ENCODE results near the gene NISCH.

The NISCH gene

DNA sequence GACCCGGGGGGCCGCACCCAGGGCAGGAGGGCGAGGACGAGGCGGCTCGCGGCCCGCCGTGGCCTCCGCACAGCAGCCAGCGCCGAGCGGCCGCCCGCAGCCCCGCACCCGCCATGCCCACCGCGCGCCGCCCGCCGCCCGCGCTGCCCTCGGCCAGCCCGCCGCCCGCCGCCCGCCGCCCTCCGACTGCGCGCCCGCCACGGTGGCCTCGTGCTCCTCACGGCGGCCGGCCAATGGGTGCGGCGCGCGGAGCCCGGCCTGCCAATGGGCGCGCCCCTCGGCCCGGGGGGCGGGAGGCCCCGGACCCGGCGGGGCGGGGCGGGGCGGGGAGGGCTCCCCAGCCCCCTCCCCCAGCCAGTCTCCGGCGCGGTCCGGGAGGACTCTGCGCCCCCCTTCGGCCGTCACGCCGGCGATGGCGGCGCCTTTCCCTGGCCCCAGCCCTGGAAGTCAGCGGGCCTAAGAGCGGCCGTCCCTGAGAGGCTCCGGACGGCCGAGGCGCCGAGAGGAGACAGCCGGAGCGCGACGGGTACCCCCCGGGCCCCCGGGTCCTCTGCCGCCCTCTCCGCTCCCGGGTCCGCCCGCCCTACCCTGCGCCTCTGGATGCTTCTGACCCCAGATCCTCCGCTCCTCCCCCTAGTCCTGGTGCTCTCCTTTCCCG, 78.3 kb downstream of the NISCH start, which contains the start of gene NT5DC2:
NT5DC2 (minus strand) TSS at position 235 of the 658 bp plus-strand sequence; CDS start at position 115, 120 bp downstream.
- intact Hi-C loops (cut with DNase I), result no loop called here
- peak in 9 of 10 donors; percentile 24 to 94 (median 59) for DNase-seq

DNA sequence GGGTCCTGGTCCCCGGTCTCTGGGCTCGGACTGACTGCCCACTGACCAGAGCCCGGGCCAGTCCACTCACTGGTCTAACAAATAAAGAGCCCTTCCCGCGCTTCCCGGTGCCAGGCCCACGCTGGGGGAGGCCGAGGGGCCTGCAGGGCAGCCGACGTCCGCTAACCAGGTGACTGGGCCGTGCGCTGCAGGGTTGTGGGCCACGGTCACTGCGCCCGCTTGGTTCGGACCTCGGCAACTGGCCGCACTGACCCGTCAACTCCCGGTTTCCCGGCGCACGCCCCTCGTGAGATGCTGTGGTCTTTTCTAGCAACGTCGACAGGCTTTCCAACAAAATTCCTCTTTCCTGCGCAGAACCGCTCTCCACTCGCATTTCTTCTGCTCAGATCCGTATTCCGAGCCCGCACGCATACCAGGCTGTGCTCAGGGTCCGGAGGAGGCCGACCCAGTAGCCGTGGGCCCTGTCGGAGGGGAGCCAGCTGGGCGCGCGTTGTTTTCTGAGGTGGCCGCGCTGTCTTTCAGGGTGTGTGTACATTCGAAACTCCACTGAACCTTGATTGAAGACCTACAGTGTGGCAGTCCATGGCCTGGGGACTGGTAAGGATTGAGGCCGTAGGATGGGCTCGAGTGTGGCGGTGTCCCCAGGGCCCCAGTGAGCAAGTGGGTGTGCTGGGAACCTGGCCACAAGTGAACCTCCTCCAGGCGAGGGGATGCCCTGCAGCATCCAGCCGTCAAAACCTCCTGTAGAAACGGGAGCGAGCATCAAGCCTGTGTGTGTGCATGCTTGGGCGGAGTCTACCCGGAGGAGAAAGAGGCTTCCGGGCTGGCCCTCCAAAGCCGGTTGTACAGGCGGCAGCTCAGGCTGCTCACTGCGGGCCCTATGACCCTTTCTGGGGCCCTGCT, 79.1 kb downstream of the NISCH start:
- intact Hi-C loops (cut with DNase I), result no loop called here
- DNase-seq, result peak in 4 of 10 donors; percentile 8 to 86 (median 71)

DNA sequence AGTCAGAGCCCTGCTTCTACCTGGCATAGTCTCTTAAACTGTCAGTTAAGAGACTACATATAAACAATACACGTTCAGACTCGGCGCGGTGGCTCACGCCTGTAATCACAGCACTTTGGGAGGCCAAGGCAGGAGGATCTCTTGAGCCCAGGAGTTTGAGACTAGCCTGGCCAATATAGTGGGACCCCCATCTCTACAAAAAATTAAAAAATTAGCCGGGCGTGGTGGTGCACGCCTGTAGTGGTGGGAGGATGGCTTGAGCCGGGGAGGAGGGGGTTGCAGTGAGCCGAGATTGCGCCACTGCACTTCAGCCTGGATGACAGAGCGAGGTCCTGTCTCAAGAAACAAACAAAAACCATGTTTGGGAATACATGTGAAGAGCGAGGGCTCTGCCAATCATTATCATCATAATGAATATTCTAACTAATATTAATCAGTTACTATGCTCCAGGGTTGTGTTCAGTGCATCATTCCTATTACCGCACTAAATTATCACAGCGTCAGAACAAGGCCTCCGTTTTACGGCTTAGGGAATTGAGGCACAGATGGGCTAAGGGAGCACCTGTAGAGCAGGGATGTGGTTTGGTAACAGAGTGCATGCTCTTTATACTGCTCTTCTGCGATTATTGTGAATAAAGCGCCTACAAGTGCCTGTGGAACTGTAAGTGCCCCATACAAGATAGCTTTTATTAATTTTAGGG, 80.2 kb downstream of the NISCH start:
- intact Hi-C loops (cut with DNase I), result loop anchor here (2.0 kb wide), 3 partner anchors 61 to 149 kb away; partner anchors contain the start of gene PBRM1
- DNase-seq, result peak in 2 of 10 donors; percentile 31 to 48

DNA sequence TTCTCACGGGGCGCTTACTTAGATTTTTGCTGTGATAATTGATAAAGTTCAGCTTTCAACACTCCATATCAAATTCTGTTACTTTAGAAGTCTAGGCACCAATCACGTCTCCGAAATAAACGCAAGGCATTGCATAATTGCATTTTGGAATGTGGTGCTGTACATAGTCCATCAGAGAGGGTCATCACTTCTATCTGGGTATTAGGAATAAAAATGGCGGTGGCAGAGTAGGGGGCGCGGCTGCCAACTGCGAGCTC, 80.6 kb downstream of the NISCH start:
- no peak for DNase-seq
- intact Hi-C loops (cut with DNase I), result loop anchor here (2.0 kb wide), 3 partner anchors 61 to 149 kb away; partner anchors contain the start of gene PBRM1

DNA sequence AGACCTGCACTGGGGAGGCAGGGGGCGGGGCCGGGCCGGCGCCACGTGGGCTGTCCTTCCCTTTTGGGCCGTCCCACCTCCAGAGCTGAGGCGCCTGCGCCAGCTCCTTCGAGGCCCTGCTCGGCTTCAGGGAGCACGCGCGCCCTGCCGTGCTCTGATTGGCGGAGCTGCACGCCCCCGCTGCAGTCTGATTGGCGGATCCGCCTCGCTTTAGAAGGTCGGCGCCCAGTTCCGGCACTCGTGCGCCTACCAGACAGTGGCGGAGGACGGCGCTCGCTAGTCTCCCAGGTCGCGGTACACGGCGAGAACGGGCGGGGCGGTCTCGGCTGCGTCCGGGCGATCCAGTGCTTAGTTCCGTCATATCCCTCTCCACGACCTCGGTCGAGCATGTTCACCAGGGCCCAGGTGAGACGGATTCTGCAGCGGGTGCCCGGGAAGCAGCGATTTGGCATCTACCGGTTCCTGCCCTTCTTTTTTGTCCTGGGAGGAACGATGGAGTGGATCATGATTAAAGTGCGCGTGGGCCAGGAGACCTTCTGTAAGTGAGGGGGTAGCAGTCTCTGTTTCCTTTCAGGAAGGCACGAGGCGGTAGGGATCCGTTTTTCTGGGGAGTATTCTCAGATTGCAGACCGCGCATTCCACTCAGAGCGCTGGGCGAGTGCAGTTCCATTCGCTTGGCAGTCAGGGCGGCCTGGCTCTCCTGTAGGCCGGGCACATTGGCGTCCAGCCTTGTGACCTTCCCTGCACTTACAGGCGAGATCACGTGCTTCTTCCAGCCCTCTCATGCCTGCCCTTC, 81.2 kb downstream of the NISCH start, which contains the start of gene UQCC5:
UQCC5 (plus strand) TSS at position 237 of the 796 bp plus-strand sequence; CDS start at position 388, 151 bp downstream.
- peak; percentile 94 to 100 (median 96) for DNase-seq
- intact Hi-C loops (cut with DNase I), result loop anchor here (2.0 kb wide), 3 partner anchors 60 to 148 kb away; partner anchors contain the start of gene PBRM1

DNA sequence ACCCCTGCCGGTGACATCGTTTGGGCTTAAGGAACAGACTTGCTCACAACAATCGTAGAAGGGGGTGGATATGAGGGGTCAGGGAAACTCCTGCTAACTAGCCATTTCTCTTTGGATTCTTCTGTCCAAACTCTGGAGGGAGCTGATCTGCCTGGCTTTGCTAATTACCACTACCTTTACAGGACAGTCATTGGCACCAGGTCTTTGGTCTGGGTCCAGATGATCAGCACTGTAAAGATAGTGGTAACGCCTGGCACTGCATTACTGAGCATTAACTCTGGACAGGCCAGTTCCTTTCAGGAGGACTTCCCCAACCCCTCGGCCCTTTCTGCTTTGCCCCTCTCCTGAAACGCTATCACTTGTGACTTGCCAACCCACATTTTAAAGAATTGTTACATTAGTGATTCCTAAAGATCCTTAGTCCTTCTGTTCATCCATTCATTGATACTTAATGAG, 81.8 kb downstream of the NISCH start:
- intact Hi-C loops (cut with DNase I), result loop anchor here (2.0 kb wide), 3 partner anchors 60 to 148 kb away; partner anchors contain the start of gene PBRM1

DNA sequence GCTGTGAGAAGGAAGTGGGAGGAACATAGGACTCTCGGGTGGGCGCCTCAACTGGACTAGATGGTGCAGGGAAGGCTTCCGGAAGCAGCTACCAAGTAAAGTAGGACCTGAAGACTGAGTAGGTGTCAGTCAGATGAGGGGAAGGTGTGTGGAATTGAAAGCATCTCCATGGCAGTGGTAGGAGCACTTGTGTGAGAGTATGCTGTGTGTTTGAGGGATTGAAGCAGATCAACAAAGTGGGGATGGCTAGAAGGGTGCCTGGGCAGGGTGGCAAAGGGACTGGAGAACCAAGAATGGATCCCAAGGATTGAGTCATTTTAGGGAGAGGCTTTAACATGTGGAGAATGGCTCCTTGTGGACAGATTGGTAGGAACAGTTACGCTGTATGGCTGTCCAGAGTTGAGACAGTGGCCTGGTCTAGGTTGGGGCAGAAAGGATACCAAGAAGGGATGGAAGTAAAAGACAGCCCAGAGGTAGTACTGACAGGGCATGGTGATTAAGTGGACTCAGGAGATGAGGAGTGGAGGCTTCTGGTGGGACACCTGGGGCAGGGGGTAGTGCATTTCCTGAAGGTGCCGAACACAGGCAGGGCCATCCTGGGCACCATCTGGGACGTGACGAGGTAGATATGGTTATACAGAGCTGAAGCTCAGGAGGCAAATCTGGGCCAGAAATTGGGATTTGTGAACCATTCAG, 82.5 kb downstream of the NISCH start:
- intact Hi-C loops (cut with DNase I), result loop anchor here (2.0 kb wide), 3 partner anchors 59 to 147 kb away; partner anchors contain the start of gene PBRM1
- peak in 3 of 10 donors; percentile 1 to 44 (median 5) for DNase-seq

More for the DNA sequence above, 81.8 kb downstream of the NISCH start:
- DNase-seq, result no peak

DNA sequence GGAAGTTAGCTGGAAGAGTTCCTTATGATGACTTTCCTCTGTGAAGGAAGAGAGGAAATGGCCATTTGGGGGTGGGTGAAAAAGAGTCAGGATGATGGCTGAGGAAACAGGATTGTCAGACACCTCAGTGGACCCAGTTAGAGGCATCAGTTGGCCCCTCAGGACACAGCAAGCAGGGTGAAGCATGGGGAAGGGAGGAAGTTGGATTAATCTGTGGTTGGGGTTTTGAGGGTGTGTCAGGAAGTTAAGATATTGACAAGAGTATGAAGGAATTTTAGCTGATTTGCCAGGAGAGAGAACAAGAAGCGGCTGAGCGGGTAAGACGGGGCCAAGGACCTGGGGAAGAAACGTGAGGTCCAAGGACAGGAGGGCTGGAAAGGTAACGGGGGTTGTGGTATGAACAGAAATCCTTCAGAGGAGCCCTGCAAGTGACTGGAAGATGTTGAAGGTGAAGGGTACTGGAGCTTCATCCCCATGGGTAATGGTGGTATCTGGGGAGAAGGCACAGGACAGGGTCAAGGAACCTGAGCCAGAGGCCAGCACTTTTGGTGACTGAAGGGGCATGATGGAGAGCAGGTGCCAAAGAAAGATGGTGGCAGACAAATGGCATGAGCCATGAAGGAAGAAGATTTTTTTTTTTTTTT, 83.7 kb downstream of the NISCH start:
- intact Hi-C loops (cut with DNase I), result no loop called here
- DNase-seq, result peak in 1 of 10 donors; percentile 28

DNA sequence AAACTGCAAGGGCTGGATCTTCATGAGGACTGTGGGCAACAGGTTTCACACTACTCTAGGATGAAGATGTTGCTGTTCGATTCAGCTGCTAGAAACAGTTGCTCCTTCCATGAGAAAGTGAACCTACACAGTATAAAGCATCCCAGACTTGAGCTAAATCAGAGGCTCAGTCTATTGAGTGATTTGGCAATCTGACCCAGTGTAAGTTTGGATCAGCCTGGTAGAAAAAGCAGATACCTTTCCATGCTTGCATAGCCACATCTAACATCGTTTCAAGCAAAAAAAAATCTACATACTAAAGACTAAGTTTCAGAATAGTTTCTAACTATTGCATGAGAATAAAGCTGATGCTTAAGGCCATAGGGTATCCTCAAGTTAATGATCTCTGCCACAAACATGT, 85.6 kb downstream of the NISCH start:
- intact Hi-C loops (cut with DNase I), result no loop called here
- no peak for DNase-seq

Measured in posterior cingulate gyrus (tissue), 11 donors.